ENCODE data around the gene TMEM62. TPM values are rescaled to one million over a fixed set of nuclear protein-coding genes. Genes with fewer than 3 reads are reported as not detected.
"Not testable (repeated sequence)": the region's sequence is repeated elsewhere in the genome, so short reads cannot be mapped to it uniquely, and the experiment has no call there.

The TMEM62 gene
- total and polyA plus RNA-seq, 10 donors: 17.7 to 47.7 (median 29.9) TPM

DNA sequence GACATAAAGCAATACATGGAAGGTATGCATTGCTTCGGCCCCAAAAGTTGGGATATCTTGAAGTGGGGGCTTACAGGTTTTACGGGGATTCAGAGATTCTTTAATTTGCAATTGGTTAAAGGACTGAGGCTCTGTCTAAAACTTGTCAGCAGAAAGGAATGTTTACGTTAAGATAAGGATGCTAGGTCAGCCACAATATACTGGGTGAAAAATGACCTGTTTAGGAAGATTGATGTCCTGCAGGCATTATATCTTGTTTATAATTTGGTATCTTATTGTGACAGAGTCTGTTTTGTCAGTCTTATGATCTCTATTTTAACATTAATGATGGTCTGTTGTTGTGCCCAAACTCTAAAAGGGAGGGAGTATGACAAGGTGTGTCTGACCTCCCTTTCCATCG lies 36.5 kb downstream of the TMEM62 start:
- Histone ChIP-seq H3K27me3 (replicated peaks in 1 of 7) (no peaks in the 10 kb centered on the region), H3K36me3 (peaks cover 0 to 93% (median 40%) of the 10 kb centered on the region in 6 donors), H3K4me3 (no peak overlapping the region), H3K27ac (no peak overlapping the region), H3K4me1 (no peaks in the 10 kb centered on the region), H3K9me3 (peaks cover 0 to 19% (median 8%) of the 10 kb centered on the region in 8 donors)
- TF ChIP-seq POLR2AphosphoS5 (IDR thresholded peaks at IDR 0.05) (no peak), POLR2A (IDR thresholded peaks at IDR 0.05) (no peak)
- TF ChIP-seq, protein P1, sequence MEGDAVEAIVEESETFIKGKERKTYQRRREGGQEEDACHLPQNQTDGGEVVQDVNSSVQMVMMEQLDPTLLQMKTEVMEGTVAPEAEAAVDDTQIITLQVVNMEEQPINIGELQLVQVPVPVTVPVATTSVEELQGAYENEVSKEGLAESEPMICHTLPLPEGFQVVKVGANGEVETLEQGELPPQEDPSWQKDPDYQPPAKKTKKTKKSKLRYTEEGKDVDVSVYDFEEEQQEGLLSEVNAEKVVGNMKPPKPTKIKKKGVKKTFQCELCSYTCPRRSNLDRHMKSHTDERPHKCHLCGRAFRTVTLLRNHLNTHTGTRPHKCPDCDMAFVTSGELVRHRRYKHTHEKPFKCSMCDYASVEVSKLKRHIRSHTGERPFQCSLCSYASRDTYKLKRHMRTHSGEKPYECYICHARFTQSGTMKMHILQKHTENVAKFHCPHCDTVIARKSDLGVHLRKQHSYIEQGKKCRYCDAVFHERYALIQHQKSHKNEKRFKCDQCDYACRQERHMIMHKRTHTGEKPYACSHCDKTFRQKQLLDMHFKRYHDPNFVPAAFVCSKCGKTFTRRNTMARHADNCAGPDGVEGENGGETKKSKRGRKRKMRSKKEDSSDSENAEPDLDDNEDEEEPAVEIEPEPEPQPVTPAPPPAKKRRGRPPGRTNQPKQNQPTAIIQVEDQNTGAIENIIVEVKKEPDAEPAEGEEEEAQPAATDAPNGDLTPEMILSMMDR (IDR thresholded peaks at IDR 0.05 in 8 of 11, conservative IDR thresholded peaks at IDR 0.05 in 3 of 11): no peak
- no peak for DNase-seq
- 86 to 92% (median 89%) methylated on average over 4 of the region's 4 CpGs for WGBS, 5 donors
- intact Hi-C loops (cut with DNase I; ENCODE audit: low total_unique reads): no loop called here

- H3K4me3 ChIP-seq; intact Hi-C loops (cut with DNase I; ENCODE audit: low total_unique reads); H3K4me1 ChIP-seq; H3K27ac ChIP-seq; H3K27me3 ChIP-seq (replicated peaks in 1 of 7); DNase-seq: not testable (repeated sequence)
- Histone ChIP-seq H3K9me3 (peaks cover 0 to 18% (median 8%) of the 10 kb centered on the region in 8 donors), H3K36me3 (peaks cover 0 to 89% (median 31%) of the 10 kb centered on the region in 6 donors)
- 94 to 98% (median 96%) methylated on average over 21 to 24 of the region's 25 CpGs for WGBS, 5 donors
These were observed 42.4 kb downstream of the TMEM62 start for GRCh38 chr15:43175656-43176309.

- peaks cover 0 to 89% (median 29%) of the 10 kb centered on the region in 6 donors for H3K36me3 ChIP-seq
- DNase-seq; H3K27me3 ChIP-seq (replicated peaks in 1 of 7); H3K4me1 ChIP-seq; H3K9me3 ChIP-seq; intact Hi-C loops (cut with DNase I; ENCODE audit: low total_unique reads); H3K4me3 ChIP-seq; H3K27ac ChIP-seq: not testable (repeated sequence)
- WGBS, 5 donors: 81 to 95% (median 88%) methylated on average over 2 of the region's 2 CpGs
These were observed 43.8 kb downstream of the TMEM62 start for GRCh38 chr15:43177147-43177546.

DNA sequence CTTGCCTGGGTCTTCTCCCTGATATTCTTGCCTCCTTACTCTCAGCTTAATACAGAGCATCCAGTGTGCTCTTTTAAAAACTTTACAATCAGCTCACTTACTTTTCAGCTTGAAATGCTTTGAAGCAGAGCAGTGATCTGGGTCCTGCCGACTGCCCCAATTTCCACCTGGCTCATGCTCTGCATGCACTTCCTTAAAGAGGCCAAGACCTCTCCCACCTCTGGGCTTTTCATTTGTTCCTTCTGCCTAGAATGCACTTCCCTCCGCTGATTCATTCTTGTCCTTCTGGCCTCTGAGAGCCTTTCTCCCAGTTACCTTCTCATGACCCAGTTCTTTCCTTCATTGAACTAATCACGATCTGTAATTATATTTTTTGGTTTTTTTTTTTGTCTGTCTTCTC lies 49.9 kb downstream of the TMEM62 start:
- Histone ChIP-seq H3K9me3 (no peaks in the 10 kb centered on the region), H3K4me1 (peaks cover 19 to 35% (median 31%) of the 10 kb centered on the region in 6 donors), H3K27me3 (replicated peaks in 1 of 7) (no peaks in the 10 kb centered on the region), H3K36me3 (peaks cover 0 to 65% (median 12%) of the 10 kb centered on the region in 6 donors), H3K27ac (no peak overlapping the region), H3K4me3 (no peak overlapping the region)
- no peak for TF ChIP-seq POLR2A (IDR thresholded peaks at IDR 0.05)
- TF ChIP-seq, protein P1 (IDR thresholded peaks at IDR 0.05 in 8 of 11, conservative IDR thresholded peaks at IDR 0.05 in 3 of 11): no peak
- TF ChIP-seq POLR2AphosphoS5 (IDR thresholded peaks at IDR 0.05): no peak
- intact Hi-C loops (cut with DNase I; ENCODE audit: low total_unique reads): no loop called here
- DNase-seq: no peak
- WGBS, 5 donors: 77 to 87% (median 79%) methylated on average over 3 of the region's 3 CpGs

GRCh38 chr15:43184407-43185124 lies 51.2 kb downstream of the TMEM62 start:
- 74 to 89% (median 85%) methylated on average over 9 of the region's 9 CpGs for WGBS, 5 donors
- H3K27me3 ChIP-seq (replicated peaks in 1 of 7): no peaks in the 10 kb centered on the region
- peak overlapping the region; percentile 92 to 99 (median 96) for H3K27ac ChIP-seq

More at GRCh38 chr15:43184407-43185124, 51.2 kb downstream of the TMEM62 start:
- Histone ChIP-seq H3K9me3 (no peaks in the 10 kb centered on the region), H3K4me1 (peaks cover 19 to 46% (median 35%) of the 10 kb centered on the region in 6 donors), H3K36me3 (peaks cover 0 to 66% (median 18%) of the 10 kb centered on the region in 6 donors), H3K4me3 (peak overlapping the region in 5 of 8 donors; percentile 62 to 84 (median 71))
- DNase-seq: no peak
- TF ChIP-seq POLR2A (IDR thresholded peaks at IDR 0.05) (no peak), POLR2AphosphoS5 (IDR thresholded peaks at IDR 0.05) (no peak)
- TF ChIP-seq, protein P1 (IDR thresholded peaks at IDR 0.05 in 8 of 11, conservative IDR thresholded peaks at IDR 0.05 in 3 of 11): no peak
- intact Hi-C loops (cut with DNase I; ENCODE audit: low total_unique reads): no loop called here

Data from spleen (tissue), 11 donors.